ENCODE data around the gene GSC. TPM values are rescaled to one million over a fixed set of nuclear protein-coding genes. Genes with fewer than 3 reads are reported as not detected.

Gene GSC
- total RNA-seq, 1 donor from 2014 or later, result not detected

GRCh38 chr14:94772548-94772947, 2.6 kb upstream of the GSC start:
- DNase-seq (ENCODE audit: low read depth), result no peak

- DNase-seq (ENCODE audit: low read depth), result no peak
Observed at GRCh38 chr14:94771906-94772490, 2.1 kb upstream of the GSC start.

GRCh38 chr14:94771158-94771905, 1.4 kb upstream of the GSC start:
- DNase-seq (ENCODE audit: low read depth), result no peak

GRCh38 chr14:94770815-94771157, 873 bp upstream of the GSC start:
- DNase-seq (ENCODE audit: low read depth), result no peak

- no peak for DNase-seq (ENCODE audit: low read depth)
Observed at GRCh38 chr14:94770251-94770749, 387 bp upstream of the GSC start.

GRCh38 chr14:94768521-94769390, 1.2 kb downstream of the GSC start:
- DNase-seq (ENCODE audit: low read depth), result no peak

GRCh38 chr14:94768141-94768520, 1.8 kb downstream of the GSC start:
- DNase-seq (ENCODE audit: low read depth), result no peak

GRCh38 chr14:94767321-94767878, 2.5 kb downstream of the GSC start:
- DNase-seq (ENCODE audit: low read depth), result no peak

GRCh38 chr14:94764573-94764972, 5.3 kb downstream of the GSC start:
- DNase-seq (ENCODE audit: low read depth), result no peak

- no peak for DNase-seq (ENCODE audit: low read depth)
Observed at GRCh38 chr14:94762431-94762830, 7.5 kb downstream of the GSC start.

- no peak for DNase-seq (ENCODE audit: low read depth)
Observed at GRCh38 chr14:94761997-94762377, 7.9 kb downstream of the GSC start.

GRCh38 chr14:94761348-94761996, 8.4 kb downstream of the GSC start:
- peak; percentile 4 for DNase-seq (ENCODE audit: low read depth)

- DNase-seq (ENCODE audit: low read depth), result no peak
Observed at GRCh38 chr14:94756310-94756882, 13.5 kb downstream of the GSC start.

GRCh38 chr14:94754391-94754942, 15.4 kb downstream of the GSC start:
- DNase-seq (ENCODE audit: low read depth), result no peak

- no peak for DNase-seq (ENCODE audit: low read depth)
Observed at GRCh38 chr14:94752591-94753436, 17.1 kb downstream of the GSC start.

GRCh38 chr14:94751956-94752355, 18.0 kb downstream of the GSC start:
- DNase-seq (ENCODE audit: low read depth), result no peak

GRCh38 chr14:94751321-94751720, 18.6 kb downstream of the GSC start:
- DNase-seq (ENCODE audit: low read depth), result no peak

GRCh38 chr14:94750371-94750770, 19.5 kb downstream of the GSC start:
- DNase-seq (ENCODE audit: low read depth), result no peak

- peak; percentile 6 for DNase-seq (ENCODE audit: low read depth)
Observed at GRCh38 chr14:94748667-94749347, 21.1 kb downstream of the GSC start.

Measured in myocyte (in vitro differentiated cells).